GM12875 (cell line): ENCODE results near the gene DPP6.

ENCODE experiments used
- H3K4me3 ChIP-seq: one replicate; pipeline ENCODE4 v1.5.1; 2011; ENCODE audit warnings: low read depth, low read length, control low read depth
- TF ChIP-seq, protein P1 (sequence below): IDR thresholded peaks from 2 replicates; pipeline ENCODE4 v1.5.1; 2011; ENCODE audit warnings: low read depth, mild to moderate bottlenecking, control low read depth, inconsistent platforms, low read length, moderate library complexity, borderline replicate concordance; ENCODE audit not compliant: insufficient read depth

DPP6 gene

DNA sequence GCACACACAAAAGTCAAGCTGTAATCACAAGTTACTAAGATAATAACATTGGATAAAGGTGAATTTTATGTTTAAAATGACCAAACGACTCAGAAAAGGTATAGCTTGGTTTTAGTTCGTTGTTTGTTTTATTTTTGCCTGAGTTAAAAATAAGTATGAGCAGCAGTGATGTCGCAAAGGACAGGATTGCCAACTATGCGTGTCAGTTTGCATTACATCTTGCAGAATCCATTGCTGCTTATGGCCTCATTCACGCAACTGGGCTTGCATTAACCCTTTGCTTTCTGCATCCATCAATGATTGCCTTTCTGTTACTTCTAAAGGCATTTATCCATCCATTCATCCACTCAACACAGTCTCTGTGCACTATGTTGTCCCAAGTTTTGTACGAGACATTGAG lies 389.6 kb downstream of the DPP6 start:
- TF ChIP-seq, protein P1, sequence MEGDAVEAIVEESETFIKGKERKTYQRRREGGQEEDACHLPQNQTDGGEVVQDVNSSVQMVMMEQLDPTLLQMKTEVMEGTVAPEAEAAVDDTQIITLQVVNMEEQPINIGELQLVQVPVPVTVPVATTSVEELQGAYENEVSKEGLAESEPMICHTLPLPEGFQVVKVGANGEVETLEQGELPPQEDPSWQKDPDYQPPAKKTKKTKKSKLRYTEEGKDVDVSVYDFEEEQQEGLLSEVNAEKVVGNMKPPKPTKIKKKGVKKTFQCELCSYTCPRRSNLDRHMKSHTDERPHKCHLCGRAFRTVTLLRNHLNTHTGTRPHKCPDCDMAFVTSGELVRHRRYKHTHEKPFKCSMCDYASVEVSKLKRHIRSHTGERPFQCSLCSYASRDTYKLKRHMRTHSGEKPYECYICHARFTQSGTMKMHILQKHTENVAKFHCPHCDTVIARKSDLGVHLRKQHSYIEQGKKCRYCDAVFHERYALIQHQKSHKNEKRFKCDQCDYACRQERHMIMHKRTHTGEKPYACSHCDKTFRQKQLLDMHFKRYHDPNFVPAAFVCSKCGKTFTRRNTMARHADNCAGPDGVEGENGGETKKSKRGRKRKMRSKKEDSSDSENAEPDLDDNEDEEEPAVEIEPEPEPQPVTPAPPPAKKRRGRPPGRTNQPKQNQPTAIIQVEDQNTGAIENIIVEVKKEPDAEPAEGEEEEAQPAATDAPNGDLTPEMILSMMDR: no peak
- no peak overlapping the region for H3K4me3 ChIP-seq

DNA sequence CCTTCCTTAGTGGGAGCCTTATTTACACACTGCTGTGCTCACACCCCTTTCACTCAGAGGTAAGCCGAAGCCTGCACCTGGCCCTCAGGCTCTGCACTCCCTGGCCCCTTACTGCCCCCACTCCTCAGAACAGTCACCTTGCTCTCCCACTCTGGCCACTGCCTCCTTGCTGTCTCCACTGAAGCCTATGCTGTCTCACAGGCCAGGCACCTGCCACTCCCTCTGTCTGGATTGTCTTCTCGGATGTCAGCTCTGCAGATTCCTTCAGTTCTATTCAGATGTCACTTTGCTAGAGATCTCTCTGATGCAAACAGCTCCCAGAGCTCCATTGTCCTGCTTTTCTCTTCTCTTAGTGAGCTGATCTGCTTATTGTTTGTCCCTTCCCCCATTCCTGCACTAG lies 390.7 kb downstream of the DPP6 start:
- no peak overlapping the region for H3K4me3 ChIP-seq
- TF ChIP-seq, protein P1: no peak

DNA sequence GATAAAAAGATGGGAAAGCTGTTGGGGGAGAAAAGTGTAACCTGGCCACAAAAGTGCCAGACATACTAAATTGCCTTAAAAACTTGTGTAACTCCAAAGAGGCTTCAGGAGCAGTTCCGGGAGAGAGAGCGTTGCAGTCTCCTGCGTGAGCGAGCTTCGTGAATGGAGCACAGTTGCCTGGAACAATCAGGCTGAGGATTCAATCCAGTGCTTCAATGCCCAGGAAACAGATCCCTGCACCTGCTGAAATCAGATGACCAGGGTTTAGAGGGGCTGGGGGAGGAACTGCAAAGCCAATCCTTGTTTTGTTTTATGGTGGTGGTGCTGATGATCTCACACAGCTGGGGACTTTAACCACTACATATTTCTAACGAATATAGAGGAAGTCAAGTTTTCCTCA lies 398.3 kb downstream of the DPP6 start:
- no peak overlapping the region for H3K4me3 ChIP-seq
- TF ChIP-seq, protein P1: no peak

DNA sequence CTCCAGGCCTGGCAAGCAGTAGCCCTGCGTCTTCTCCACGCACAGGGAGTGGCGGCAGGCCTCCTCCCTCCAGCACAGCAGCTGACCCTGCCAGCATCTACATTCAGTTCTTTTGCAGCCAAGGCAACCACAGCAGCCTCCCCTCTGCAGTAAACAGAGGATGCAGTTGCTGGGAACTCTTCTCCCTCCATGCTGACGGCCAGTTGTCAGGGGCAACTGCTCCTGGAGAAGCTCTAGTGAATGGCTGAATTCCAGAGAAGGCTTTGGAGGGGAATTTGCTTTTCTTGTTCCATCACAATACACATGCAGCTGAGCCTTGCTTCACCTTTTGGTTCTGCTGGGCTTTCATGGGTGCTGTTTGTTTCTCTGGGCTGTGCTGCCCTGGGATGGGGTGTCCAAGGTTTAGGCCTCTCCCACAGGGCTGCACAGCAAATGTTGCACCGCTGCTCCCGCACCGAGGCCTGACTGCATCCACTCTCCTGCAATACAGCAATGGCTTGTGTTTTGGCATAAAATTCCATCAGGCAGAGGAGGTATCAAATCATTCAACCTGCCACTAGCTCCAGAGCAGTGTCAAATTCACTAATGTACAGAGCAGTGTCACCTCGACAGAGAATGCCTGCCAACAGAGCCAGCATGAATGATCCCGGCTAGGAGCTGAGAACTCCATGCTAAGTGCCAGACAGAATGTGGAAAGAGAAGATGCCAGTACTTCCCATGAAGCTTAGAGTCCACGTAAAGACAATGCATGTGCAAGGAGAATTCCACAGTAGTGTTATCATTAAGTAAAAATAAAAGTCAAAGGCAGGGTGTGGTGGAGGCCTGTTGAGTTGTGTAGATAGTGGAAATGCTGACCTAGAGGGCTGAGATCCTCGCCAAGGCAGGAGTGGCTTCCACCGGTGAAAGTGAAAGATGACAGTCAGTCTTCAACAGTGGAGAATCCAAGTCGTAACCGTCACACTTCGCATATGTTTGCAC lies 399.6 kb downstream of the DPP6 start:
- H3K4me3 ChIP-seq: no peak overlapping the region
- TF ChIP-seq, protein P1: no peak

DNA sequence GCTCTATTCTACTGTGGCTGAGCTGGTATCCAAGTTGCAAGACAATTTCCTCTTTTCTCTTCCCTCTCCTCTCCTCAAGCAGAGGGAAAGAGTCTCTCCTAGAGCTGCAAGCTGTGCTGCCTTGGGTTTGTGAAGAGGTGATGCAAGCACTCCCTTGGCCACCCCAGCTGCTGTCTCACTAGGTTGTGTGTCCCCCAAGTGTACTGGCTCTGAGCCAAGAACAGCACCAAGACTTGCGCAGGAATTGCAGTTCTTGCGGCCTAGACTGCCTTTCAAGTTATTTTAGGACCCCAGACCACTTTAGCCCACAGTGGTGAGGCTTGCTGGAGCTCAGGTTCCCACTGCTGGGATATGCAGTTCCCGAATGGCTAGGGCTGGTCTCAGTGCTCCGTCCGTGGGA lies 411.6 kb downstream of the DPP6 start:
- no peak overlapping the region for H3K4me3 ChIP-seq
- TF ChIP-seq, protein P1: no peak

DNA sequence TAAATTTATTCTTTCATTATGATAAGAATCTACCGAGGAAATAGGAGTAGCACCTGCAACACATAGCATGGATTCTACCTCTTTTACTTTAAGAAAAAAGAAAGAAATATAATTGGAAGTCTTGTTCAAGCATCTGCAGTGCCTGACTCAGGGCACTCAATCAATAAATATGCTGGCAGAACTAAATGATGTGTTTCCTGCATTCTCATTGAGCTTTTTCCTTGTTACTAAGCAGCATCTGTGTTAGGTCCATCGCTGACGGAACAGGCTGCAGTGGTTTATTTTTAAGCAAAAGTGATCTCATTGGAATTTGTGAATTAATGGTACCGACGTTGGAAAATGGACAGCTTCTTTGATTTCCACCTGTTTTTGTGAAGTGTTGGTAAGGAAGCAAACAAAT lies 417.5 kb downstream of the DPP6 start:
- TF ChIP-seq, protein P1: no peak

DNA sequence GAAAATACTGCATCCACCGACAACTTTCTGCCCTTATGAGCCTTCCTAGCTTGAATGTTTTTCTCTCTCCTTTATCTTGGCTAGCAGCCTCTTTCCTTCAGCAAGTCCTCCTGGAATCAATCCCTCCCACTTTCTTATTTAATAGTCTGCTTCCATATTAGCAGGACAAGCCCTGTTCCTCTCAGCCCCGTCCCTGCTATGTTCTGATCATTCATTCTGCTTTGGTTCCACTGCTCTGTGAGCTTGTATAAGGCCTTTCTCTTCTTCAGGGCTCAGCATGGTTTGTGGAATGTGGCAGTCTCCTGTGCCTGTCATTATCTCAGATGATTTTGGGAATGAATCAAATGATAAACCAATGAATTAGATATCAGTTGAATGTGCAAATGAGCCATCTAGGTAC lies 420.1 kb downstream of the DPP6 start:
- TF ChIP-seq, protein P1: no peak
- no peak overlapping the region for H3K4me3 ChIP-seq

More for the DNA sequence above, 417.5 kb downstream of the DPP6 start:
- no peak overlapping the region for H3K4me3 ChIP-seq
